DOHH2 (cell line): ENCODE measurements around the gene KCNJ13.

ENCODE experiments used
- H3F3A ChIP-seq: fragments of 200-600 bp; sonication (generic), shearing (Covaris generic); 2 replicates; pipeline ENCODE4 v1.6.0; 2016; ENCODE audit warnings: antibody characterized with exemption, mild to moderate bottlenecking; ENCODE audit not compliant: control insufficient read depth, insufficient read depth
- H3K27ac ChIP-seq: fragments of 200-600 bp; sonication (generic); 2 replicates; pipeline ENCODE4 v1.5.1; 2014; ENCODE audit warnings: low read depth, mild to moderate bottlenecking, low read length, moderate library complexity
- H3K27me3 ChIP-seq: fragments of 200-600 bp; sonication (generic); 2 replicates; pipeline ENCODE4 v1.6.1; 2014; ENCODE audit warnings: mild to moderate bottlenecking, low read length, mixed read lengths; ENCODE audit not compliant: control insufficient read depth
- H3K36me3 ChIP-seq: fragments of 200-600 bp; sonication (generic); 2 replicates; pipeline ENCODE4 v1.6.1; 2014; ENCODE audit warnings: mild to moderate bottlenecking, low read length, moderate library complexity, mixed read lengths; ENCODE audit not compliant: control insufficient read depth
- H3K4me1 ChIP-seq: fragments of 200-600 bp; sonication (generic); 2 replicates; pipeline ENCODE4 v1.6.1; 2014; ENCODE audit warnings: mild to moderate bottlenecking, low read length, mixed read lengths; ENCODE audit not compliant: control insufficient read depth
- H3K4me2 ChIP-seq: fragments of 200-600 bp; sonication (generic); 2 replicates; pipeline ENCODE4 v1.6.0; 2014; ENCODE audit warnings: mild to moderate bottlenecking, low read length, moderate library complexity
- H3K4me3 ChIP-seq: fragments of 200-600 bp; sonication (generic); 2 replicates; pipeline ENCODE4 v1.5.1; 2014; ENCODE audit warnings: mild to moderate bottlenecking, low read length, mixed read lengths
- H3K79me2 ChIP-seq: fragments of 200-600 bp; sonication (generic); 2 replicates; pipeline ENCODE4 v1.6.1; 2014; ENCODE audit warnings: mild to moderate bottlenecking, low read length, mixed read lengths; ENCODE audit not compliant: control insufficient read depth
- H3K9me2 ChIP-seq: fragments of 200-600 bp; sonication (generic); replicated peaks from 2 replicates; pipeline ENCODE4 v1.6.1; 2014; ENCODE audit warnings: mild to moderate bottlenecking, low read length, mixed read lengths; ENCODE audit not compliant: control insufficient read depth
- H3K9me3 ChIP-seq: fragments of 200-600 bp; sonication (generic); 2 replicates; pipeline ENCODE4 v1.6.1; 2014; ENCODE audit warnings: antibody characterized with exemption, low read length, mixed read lengths; ENCODE audit not compliant: control insufficient read depth, insufficient read depth
- H4K20me1 ChIP-seq: fragments of 200-600 bp; sonication (generic); 2 replicates; pipeline ENCODE4 v1.6.0; 2014; ENCODE audit warnings: low read depth, mild to moderate bottlenecking, antibody characterized with exemption, low read length, moderate library complexity; ENCODE audit not compliant: control insufficient read depth, insufficient read depth
- CTCF ChIP-seq: fragments of 200-600 bp; sonication (generic); IDR thresholded peaks from one replicate; pipeline ENCODE4 v1.5.1; 2014; ENCODE audit warnings: antibody characterized with exemption, mild to moderate bottlenecking, low read depth, low read length; ENCODE audit not compliant: poor library complexity, severe bottlenecking
- EZH2phosphoT487 ChIP-seq: fragments of 200-600 bp; sonication (generic); IDR thresholded peaks from 2 replicates; pipeline ENCODE4 v1.6.1; 2017; ENCODE audit warnings: borderline replicate concordance, mild to moderate bottlenecking, antibody characterized with exemption, low read length, moderate library complexity, mixed read lengths

Gene KCNJ13

DNA sequence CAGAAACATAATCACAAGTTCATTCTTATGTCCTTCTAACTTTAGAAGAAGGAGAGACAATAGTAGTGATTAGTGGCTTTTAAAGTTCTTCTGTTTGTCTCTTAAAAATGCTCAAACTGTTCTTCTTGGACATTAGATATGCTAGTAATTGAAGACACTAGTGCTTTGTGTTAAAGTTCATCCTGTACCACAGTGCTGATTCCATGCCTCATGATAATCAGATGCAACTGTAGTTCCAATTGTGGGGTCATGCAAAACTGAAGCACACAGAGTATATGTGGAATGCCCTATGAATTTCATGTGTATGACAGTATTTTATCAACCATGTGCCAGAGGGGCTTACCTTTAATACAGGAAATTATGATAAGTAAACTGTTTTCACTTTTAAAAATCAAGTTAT is 11.4 kb upstream of the KCNJ13 start:
- H3K9me2 ChIP-seq: no peaks in the 10 kb centered on the region
- H3K79me2 ChIP-seq: no peaks in the 10 kb centered on the region
- H3K4me2 ChIP-seq: no peak overlapping the region
- H3K9me3 ChIP-seq: no peaks in the 10 kb centered on the region
- no peaks in the 10 kb centered on the region for H4K20me1 ChIP-seq
- no peak overlapping the region for H3K27ac ChIP-seq
- no peak for TF ChIP-seq CTCF
- no peak for TF ChIP-seq EZH2phosphoT487
- no peak overlapping the region for H3K4me3 ChIP-seq
- H3K4me1 ChIP-seq: no peaks in the 10 kb centered on the region
- H3K27me3 ChIP-seq: no peaks in the 10 kb centered on the region
- no peaks in the 10 kb centered on the region for H3F3A ChIP-seq
- peaks cover 57% of the 10 kb centered on the region for H3K36me3 ChIP-seq

- no peak overlapping the region for H3K4me2 ChIP-seq
- H3K36me3 ChIP-seq: peaks cover 30% of the 10 kb centered on the region
- no peak for TF ChIP-seq CTCF
- TF ChIP-seq EZH2phosphoT487: no peak
- H3K9me3 ChIP-seq: no peaks in the 10 kb centered on the region
- no peaks in the 10 kb centered on the region for H4K20me1 ChIP-seq
- H3K79me2 ChIP-seq: no peaks in the 10 kb centered on the region
- no peaks in the 10 kb centered on the region for H3K9me2 ChIP-seq
- no peaks in the 10 kb centered on the region for H3K4me1 ChIP-seq
- H3F3A ChIP-seq: no peaks in the 10 kb centered on the region
- H3K4me3 ChIP-seq: no peak overlapping the region
- H3K27me3 ChIP-seq: no peaks in the 10 kb centered on the region
- no peak overlapping the region for H3K27ac ChIP-seq
Observed at GRCh38 chr2:232783278-232783677, 6.9 kb upstream of the KCNJ13 start.

DNA sequence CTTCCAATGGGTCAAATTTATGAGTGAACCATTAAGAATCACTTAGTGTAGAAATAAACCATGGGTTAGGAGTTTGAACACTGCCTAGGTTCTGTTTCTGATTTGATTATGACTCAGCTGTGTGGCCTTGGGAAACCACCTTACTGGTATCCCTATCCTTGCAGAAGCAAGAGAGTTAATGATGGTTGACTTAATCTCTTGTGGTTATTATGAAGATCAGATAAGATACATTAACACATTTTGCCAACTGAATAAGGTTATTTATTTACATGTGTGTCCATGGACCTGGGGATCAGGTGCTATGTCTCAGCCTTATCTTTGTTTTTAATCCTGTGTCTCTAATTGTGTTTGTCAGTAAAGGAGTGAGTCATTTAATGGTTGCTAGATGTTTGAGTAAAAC is 5.4 kb upstream of the KCNJ13 start:
- Histone ChIP-seq H4K20me1 (no peaks in the 10 kb centered on the region), H3K36me3 (peaks cover 16% of the 10 kb centered on the region), H3F3A (no peaks in the 10 kb centered on the region), H3K4me3 (no peak overlapping the region), H3K27me3 (no peaks in the 10 kb centered on the region), H3K27ac (no peak overlapping the region), H3K4me1 (no peaks in the 10 kb centered on the region), H3K9me2 (no peaks in the 10 kb centered on the region), H3K4me2 (no peak overlapping the region), H3K9me3 (no peaks in the 10 kb centered on the region), H3K79me2 (no peaks in the 10 kb centered on the region)
- no peak for TF ChIP-seq EZH2phosphoT487
- TF ChIP-seq CTCF: no peak

GRCh38 chr2:232779934-232780333 is 3.6 kb upstream of the KCNJ13 start:
- Histone ChIP-seq H4K20me1 (no peaks in the 10 kb centered on the region), H3K27ac (no peak overlapping the region), H3K4me3 (no peak overlapping the region), H3K79me2 (no peaks in the 10 kb centered on the region), H3K4me1 (no peaks in the 10 kb centered on the region), H3K9me3 (no peaks in the 10 kb centered on the region), H3K36me3 (peaks cover 12% of the 10 kb centered on the region), H3K9me2 (no peaks in the 10 kb centered on the region), H3K4me2 (no peak overlapping the region), H3F3A (no peaks in the 10 kb centered on the region), H3K27me3 (no peaks in the 10 kb centered on the region)
- TF ChIP-seq CTCF: no peak
- TF ChIP-seq EZH2phosphoT487: no peak
